DND-41 (cell line): ENCODE measurements around the gene PDXDC1.
"Not testable (repeated sequence)": the region's sequence is repeated elsewhere in the genome, so short reads cannot be mapped to it uniquely, and the experiment has no call there.

ENCODE experiments used
- ATAC-seq: fragments of 200-7000 bp; cut with Tn5 transposase; 3 replicates; pipeline ENCODE4 v1.9.1; 2021; ENCODE audit warnings: low read depth; ENCODE audit not compliant: insufficient read depth
- DNase-seq: peaks from one replicate; pipeline ENCODE4 v3.0.0-alpha.2; 2020
- H2AFZ ChIP-seq: 2 replicates; pipeline ENCODE4 v1.6.0; 2012; ENCODE audit warnings: low read depth, low read length
- H3K27ac ChIP-seq: 2 replicates; pipeline ENCODE4 v1.5.1; 2012; ENCODE audit warnings: low read length, inconsistent platforms
- H3K27me3 ChIP-seq: fragments of 200-600 bp; sonication (generic); 2 replicates; pipeline ENCODE4 v1.6.0; 2012; ENCODE audit warnings: low read length, mild to moderate bottlenecking, inconsistent platforms; ENCODE audit not compliant: insufficient read depth, poor library complexity
- H3K36me3 ChIP-seq: 2 replicates; pipeline ENCODE4 v1.5.1; 2012; ENCODE audit warnings: low read length, inconsistent platforms; ENCODE audit not compliant: insufficient read depth
- H3K4me1 ChIP-seq: 2 replicates; pipeline ENCODE4 v1.5.1; 2012; ENCODE audit warnings: mild to moderate bottlenecking, low read length; ENCODE audit not compliant: insufficient read depth
- H3K4me2 ChIP-seq: 2 replicates; pipeline ENCODE4 v1.6.0; 2012; ENCODE audit warnings: mild to moderate bottlenecking, moderate library complexity, low read length, inconsistent platforms; ENCODE audit not compliant: insufficient read depth
- H3K4me3 ChIP-seq, 2 experiments: fragments of 200-600 bp in 1 of 2; shearing (Covaris generic) in 1 of 2; 2 replicates each; pipeline ENCODE4 v1.5.1; 2012 to 2016; ENCODE audit warnings: inconsistent platforms in 2 of 2, low read length in 2 of 2, mild to moderate bottlenecking in 2 of 2, low read depth in 1 of 2, moderate library complexity in 1 of 2
- H3K79me2 ChIP-seq: 2 replicates; pipeline ENCODE4 v1.6.0; 2012; ENCODE audit warnings: low read length, inconsistent platforms; ENCODE audit not compliant: insufficient read depth
- H3K9ac ChIP-seq: 2 replicates; pipeline ENCODE4 v1.6.0; 2012; ENCODE audit warnings: low read depth, mild to moderate bottlenecking, inconsistent platforms, low read length, moderate library complexity
- H3K9me3 ChIP-seq: 2 replicates; pipeline ENCODE4 v1.5.1; 2012; ENCODE audit warnings: low read length, moderate library complexity, mild to moderate bottlenecking, inconsistent platforms; ENCODE audit not compliant: insufficient read depth, severe bottlenecking
- H4K20me1 ChIP-seq: 2 replicates; pipeline ENCODE4 v1.6.0; 2012; ENCODE audit warnings: low read length; ENCODE audit not compliant: insufficient read depth
- EZH2 ChIP-seq: IDR thresholded peaks from 3 replicates; pipeline ENCODE4 v1.6.1; 2012; ENCODE audit warnings: borderline replicate concordance, low read depth, mild to moderate bottlenecking, moderate library complexity, low read length, inconsistent platforms; ENCODE audit not compliant: severe bottlenecking
- TF ChIP-seq, protein P1 (sequence below): IDR thresholded peaks from 2 replicates; pipeline ENCODE4 v1.5.1; 2012; ENCODE audit warnings: borderline replicate concordance, low read length, moderate library complexity, mild to moderate bottlenecking; ENCODE audit not compliant: poor library complexity, severe bottlenecking; ENCODE audit errors: extremely low read depth

The PDXDC1 gene

DNA sequence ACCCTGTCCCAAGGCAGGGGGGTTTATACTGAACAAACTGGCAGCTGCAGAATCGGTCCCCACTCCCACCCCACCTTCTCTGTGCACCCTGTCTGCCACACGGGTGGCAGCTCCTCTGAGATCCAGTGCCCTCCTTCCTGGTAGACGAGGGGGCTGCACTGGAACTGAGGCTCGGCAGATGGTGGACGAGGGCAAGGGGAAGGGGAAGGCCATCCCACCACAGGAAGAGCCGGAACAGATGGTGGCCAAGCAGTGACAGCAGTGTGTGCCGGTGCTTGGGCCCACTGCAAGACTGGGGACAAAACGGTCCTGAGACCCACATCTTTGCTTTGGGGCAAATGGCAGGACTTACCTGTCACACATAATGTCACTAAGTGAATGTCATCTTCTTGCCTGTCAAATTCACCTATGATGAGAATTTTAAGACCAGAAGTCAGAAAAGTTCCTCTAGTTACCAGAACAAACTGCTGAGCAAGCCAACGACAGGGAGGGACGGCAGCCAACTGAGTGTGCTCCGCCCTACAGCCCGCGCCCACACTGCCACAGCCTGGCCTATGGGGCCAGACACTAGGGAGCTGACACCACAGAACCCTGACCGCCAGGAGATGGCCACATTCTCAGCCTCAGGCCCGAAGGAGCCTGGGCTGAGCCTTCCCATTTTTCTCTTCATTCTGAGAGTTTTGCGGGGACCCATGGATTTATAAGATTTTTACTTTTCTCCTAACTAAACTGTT, 66.6 kb downstream of the PDXDC1 start:
- H3K27me3 ChIP-seq, result no peaks in the 10 kb centered on the region
- H3K4me1 ChIP-seq, result no peaks in the 10 kb centered on the region
- ATAC-seq, result no peak
- H3K4me3 ChIP-seq, result no peak overlapping the region
- H2AFZ ChIP-seq, result no peak overlapping the region
- no peak overlapping the region for H3K27ac ChIP-seq
- H3K79me2 ChIP-seq, result no peaks in the 10 kb centered on the region
- peaks cover 76% of the 10 kb centered on the region for H3K36me3 ChIP-seq
- H3K9ac ChIP-seq, result no peak overlapping the region
- no peaks in the 10 kb centered on the region for H3K9me3 ChIP-seq
- no peaks in the 10 kb centered on the region for H4K20me1 ChIP-seq
- H3K4me2 ChIP-seq, result no peak overlapping the region
- no peak for DNase-seq
- TF ChIP-seq EZH2, result no peak
- TF ChIP-seq, protein P1, sequence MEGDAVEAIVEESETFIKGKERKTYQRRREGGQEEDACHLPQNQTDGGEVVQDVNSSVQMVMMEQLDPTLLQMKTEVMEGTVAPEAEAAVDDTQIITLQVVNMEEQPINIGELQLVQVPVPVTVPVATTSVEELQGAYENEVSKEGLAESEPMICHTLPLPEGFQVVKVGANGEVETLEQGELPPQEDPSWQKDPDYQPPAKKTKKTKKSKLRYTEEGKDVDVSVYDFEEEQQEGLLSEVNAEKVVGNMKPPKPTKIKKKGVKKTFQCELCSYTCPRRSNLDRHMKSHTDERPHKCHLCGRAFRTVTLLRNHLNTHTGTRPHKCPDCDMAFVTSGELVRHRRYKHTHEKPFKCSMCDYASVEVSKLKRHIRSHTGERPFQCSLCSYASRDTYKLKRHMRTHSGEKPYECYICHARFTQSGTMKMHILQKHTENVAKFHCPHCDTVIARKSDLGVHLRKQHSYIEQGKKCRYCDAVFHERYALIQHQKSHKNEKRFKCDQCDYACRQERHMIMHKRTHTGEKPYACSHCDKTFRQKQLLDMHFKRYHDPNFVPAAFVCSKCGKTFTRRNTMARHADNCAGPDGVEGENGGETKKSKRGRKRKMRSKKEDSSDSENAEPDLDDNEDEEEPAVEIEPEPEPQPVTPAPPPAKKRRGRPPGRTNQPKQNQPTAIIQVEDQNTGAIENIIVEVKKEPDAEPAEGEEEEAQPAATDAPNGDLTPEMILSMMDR, result no peak

DNA sequence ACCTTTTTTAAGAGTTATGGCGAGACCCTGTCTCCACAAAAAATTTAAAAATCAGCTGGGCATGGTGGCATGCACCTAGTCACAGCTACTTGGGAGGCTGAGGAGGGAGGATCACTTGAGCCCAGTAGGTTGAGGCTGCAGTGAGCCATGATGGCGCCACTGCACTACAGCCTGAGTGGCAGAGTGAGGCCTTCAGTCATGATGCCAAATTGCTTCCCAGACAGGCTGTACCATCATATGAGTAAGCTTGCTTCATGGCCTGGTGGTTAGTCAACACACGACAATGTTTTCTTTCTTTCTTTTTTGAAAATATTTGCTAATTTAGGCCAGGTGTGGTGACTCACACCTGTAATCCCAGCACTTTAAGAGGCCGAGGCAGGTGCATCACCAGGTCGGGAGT, 68.5 kb downstream of the PDXDC1 start:
- Histone ChIP-seq H3K9me3 (no peaks in the 10 kb centered on the region), H3K27me3 (no peaks in the 10 kb centered on the region), H3K4me2 (no peak overlapping the region), H3K79me2 (no peaks in the 10 kb centered on the region), H3K4me3 (no peak overlapping the region), H4K20me1 (peaks cover 5% of the 10 kb centered on the region), H3K9ac (no peak overlapping the region), H3K4me1 (no peaks in the 10 kb centered on the region), H3K27ac (no peak overlapping the region), H2AFZ (no peak overlapping the region), H3K36me3 (peaks cover 69% of the 10 kb centered on the region)
- ATAC-seq, result no peak
- DNase-seq, result no peak
- TF ChIP-seq EZH2, result no peak

DNA sequence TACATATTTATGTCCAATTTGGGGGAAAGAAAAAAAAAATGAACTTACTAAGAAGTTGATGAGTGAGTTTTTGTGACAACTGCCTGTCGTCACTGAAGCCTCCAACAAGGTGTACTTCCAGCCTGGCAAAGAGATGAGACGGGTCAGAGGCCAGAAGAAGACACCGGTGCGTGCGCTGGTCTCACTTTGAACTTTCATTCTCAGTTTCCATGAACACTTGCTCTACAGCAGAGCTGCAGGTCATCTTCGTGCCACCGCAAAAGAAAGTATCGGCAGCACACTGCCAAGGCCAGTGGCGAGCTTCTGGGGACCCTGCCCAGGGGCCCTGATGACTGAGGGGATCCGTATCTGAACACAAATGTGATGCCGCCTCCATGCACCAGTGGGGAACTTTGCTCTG, 69.5 kb downstream of the PDXDC1 start:
- no peaks in the 10 kb centered on the region for H3K79me2 ChIP-seq
- H3K36me3 ChIP-seq, result peaks cover 60% of the 10 kb centered on the region
- no peaks in the 10 kb centered on the region for H3K27me3 ChIP-seq
- TF ChIP-seq, protein P1, result no peak
- TF ChIP-seq EZH2, result no peak
- H4K20me1 ChIP-seq, result peaks cover 5% of the 10 kb centered on the region
- no peaks in the 10 kb centered on the region for H3K9me3 ChIP-seq
- no peak for ATAC-seq
- no peak overlapping the region for H3K9ac ChIP-seq
- H3K4me3 ChIP-seq, result no peak overlapping the region
- no peak overlapping the region for H3K27ac ChIP-seq
- no peak for DNase-seq
- no peak overlapping the region for H2AFZ ChIP-seq
- no peak overlapping the region for H3K4me2 ChIP-seq
- H3K4me1 ChIP-seq, result no peaks in the 10 kb centered on the region

DNA sequence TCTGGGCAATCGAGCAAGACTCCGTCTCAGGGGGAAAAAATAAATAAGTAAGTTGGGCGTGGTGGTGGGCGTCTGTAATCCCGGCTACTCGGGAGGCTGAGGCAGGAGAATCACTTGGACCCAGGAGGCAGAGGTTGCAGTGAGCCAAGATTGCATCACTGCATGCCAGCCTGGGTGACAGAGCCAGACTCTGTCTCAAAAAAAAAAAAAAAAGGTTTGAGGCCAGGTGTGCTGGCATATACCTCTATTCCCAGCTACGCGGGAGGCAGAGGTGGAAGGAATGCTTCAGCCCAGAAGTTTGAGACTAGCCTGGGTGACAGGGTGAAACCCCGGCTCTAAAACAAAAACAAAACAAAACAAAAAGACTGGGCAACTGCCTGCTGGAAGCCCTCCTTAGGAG, 70.4 kb downstream of the PDXDC1 start:
- not testable (repeated sequence) for DNase-seq, ATAC-seq, H3K4me1 ChIP-seq, H3K4me2 ChIP-seq, H3K9me3 ChIP-seq, H3K79me2 ChIP-seq, H3K27ac ChIP-seq, H4K20me1 ChIP-seq, H3K27me3 ChIP-seq, H2AFZ ChIP-seq, H3K4me3 ChIP-seq, H3K9ac ChIP-seq
- H3K36me3 ChIP-seq, result peaks cover 50% of the 10 kb centered on the region
